GM12878 (cell line): Measurements from ENCODE around the gene CATSPERZ. TPM values are rescaled to one million over a fixed set of nuclear protein-coding genes. Genes with fewer than 3 reads are reported as not detected.

Experiments used
- CTCF ChIP-seq, 3 experiments: IDR thresholded peaks in 2 of 3; conservative IDR thresholded peaks in 1 of 3; 2 replicates each; pipeline ENCODE4 v1.5.1; 2011; ENCODE audit warnings: low read depth in 3 of 3, low read length in 3 of 3, mild to moderate bottlenecking in 3 of 3, control low read depth in 2 of 3, moderate library complexity in 2 of 3, inconsistent platforms in 1 of 3, mixed read lengths in 1 of 3; ENCODE audit not compliant: control insufficient read depth in 2 of 3, insufficient read depth in 1 of 3; ENCODE audit errors: extremely low read depth in 1 of 3
- HCFC1 ChIP-seq: fragments of 150-350 bp; IDR thresholded peaks from 2 replicates; pipeline ENCODE4 v1.6.1; 2014; ENCODE audit warnings: low read length
- KDM1A ChIP-seq: fragments of 200-600 bp; sonication (generic); IDR thresholded peaks from 2 replicates; pipeline ENCODE4 v1.6.1; 2016; ENCODE audit warnings: borderline replicate concordance
- MTA2 ChIP-seq: fragments of 450-650 bp; IDR thresholded peaks from 2 replicates; pipeline ENCODE4 v1.6.1; 2016; ENCODE audit warnings: low read depth, mild to moderate bottlenecking, moderate library complexity
- NR2C2 ChIP-seq: IDR thresholded peaks from 2 replicates; pipeline ENCODE4 v1.6.1; 2011; ENCODE audit warnings: borderline replicate concordance, low read depth; ENCODE audit not compliant: control insufficient read depth, insufficient read length
- PKNOX1 ChIP-seq: fragments of 450-650 bp; IDR thresholded peaks from 2 replicates; pipeline ENCODE4 v1.6.1; 2016; ENCODE audit warnings: mild to moderate bottlenecking
- REST ChIP-seq: IDR thresholded peaks from 2 replicates; pipeline ENCODE4 v1.6.1; 2012; ENCODE audit warnings: mild to moderate bottlenecking, low read depth, low read length
- RFX5 ChIP-seq: IDR thresholded peaks from 2 replicates; pipeline ENCODE4 v1.6.1; 2011; ENCODE audit warnings: low read depth, low read length, improper control_type of control experiment
- SUPT20H ChIP-seq: IDR thresholded peaks from 2 replicates; pipeline ENCODE4 v1.6.1; 2011; ENCODE audit warnings: low read depth, mild to moderate bottlenecking, low read length, moderate library complexity, borderline replicate concordance; ENCODE audit not compliant: control insufficient read depth
- TCF7 ChIP-seq: IDR thresholded peaks from 2 replicates; pipeline ENCODE4 v1.6.1; 2014; ENCODE audit warnings: antibody characterized with exemption, borderline replicate concordance
- USF2 ChIP-seq: IDR thresholded peaks from 2 replicates; pipeline ENCODE4 v1.6.1; 2011; ENCODE audit warnings: low read depth, low read length, improper control_type of control experiment, borderline replicate concordance
- ZBTB33 ChIP-seq: fragments of 450-650 bp; IDR thresholded peaks from 2 replicates; pipeline ENCODE4 v1.6.1; 2017; ENCODE audit warnings: mild to moderate bottlenecking
- ZBTB4 ChIP-seq: fragments of 450-650 bp; formaldehyde crosslinking; IDR thresholded peaks from 2 replicates; pipeline ENCODE4 v1.4.0; 2022; ENCODE audit warnings: mild to moderate bottlenecking, moderate library complexity
- ZNF207 ChIP-seq: fragments of 450-650 bp; IDR thresholded peaks from 2 replicates; pipeline ENCODE4 v1.6.1; 2014; ENCODE audit warnings: antibody characterized with exemption, mild to moderate bottlenecking, borderline replicate concordance
- ZNF384 ChIP-seq: IDR thresholded peaks from 2 replicates; pipeline ENCODE4 v1.6.1; 2012; ENCODE audit warnings: low read depth, mild to moderate bottlenecking, low read length, improper control_type of control experiment, borderline replicate concordance
- polyA plus RNA-seq, 11 experiments: library from polyadenylated mRNA; depleted of rRNA in 4 of 11; unstranded in 6 of 11; stranded (reverse) in 5 of 11; fragments of >200 nt; fragmentation: Nextera tagmentation in 4 of 11; fragmentation: Illumina TruSeq in 1 of 11; extraction: Ambion mirVana in 4 of 11; extraction: Trizol in 1 of 11; gene quantifications; 1 replicate in 1 of 11; 2 replicates in 10 of 11; pipeline versions ENCODE4 v1.2.1 to v1.2.3, GENCODE V29; 2011 to 2016; ENCODE audit warnings: inconsistent platforms in 2 of 11, missing spikeins in 2 of 11, low read depth in 1 of 11
- total RNA-seq, 4 experiments: library from RNA; depleted of rRNA in 3 of 4; stranded (reverse); fragments of >200 nt in 3 of 4; fragmentation: Illumina TruSeq in 1 of 4; extraction: Trizol in 1 of 4; gene quantifications; 2 replicates each; pipeline versions ENCODE4 v1.2.1 to v1.2.3, GENCODE V29; 2013 to 2021

Gene CATSPERZ
- total and polyA plus RNA-seq, 10 of the 15 experiments (the other 5 are each of a cell fraction or from before 2014, with no cell fraction given): 0.12 to 0.31 TPM; not detected in 8

GRCh38 chr11:64339754-64340408, 39.7 kb downstream of the CATSPERZ start, which contains the start of gene CCDC88B (continued):
- TF ChIP-seq REST: no peak
- TF ChIP-seq NR2C2: no peak
- TF ChIP-seq KDM1A: no peak
- TF ChIP-seq PKNOX1: peak; percentile 55; the same call in 1 of the 2 replicates
- TF ChIP-seq TCF7: no peak
- no peak for TF ChIP-seq USF2
- TF ChIP-seq CTCF (IDR thresholded peaks at IDR 0.05 in 2 of 3, conservative IDR thresholded peaks at IDR 0.05 in 1 of 3; ENCODE audit: control insufficient read depth in 2 of 3, extremely low read depth in 1 of 3, insufficient read depth in 1 of 3, low read depth in 3 of 3, low read length in 3 of 3): no peak
- TF ChIP-seq HCFC1: peak; percentile 40; the same call in 1 of the 2 replicates
- TF ChIP-seq MTA2: peak; percentile 72
- no peak for TF ChIP-seq ZBTB33
- no peak for TF ChIP-seq SUPT20H
- 0 out of 2 replicates have a peak, but pooled peaks have one; percentile 40 for TF ChIP-seq ZNF207
- no peak for TF ChIP-seq ZNF384
- no peak for TF ChIP-seq RFX5
- no peak for TF ChIP-seq ZBTB4 (CRISPR knock-in tag)
